Left lung (tissue), 10 donors: ENCODE data around the gene CMTM4. TPM values are rescaled to one million over a fixed set of nuclear protein-coding genes. Genes with fewer than 3 reads are reported as not detected.

ENCODE experiments used
- ATAC-seq: fragments of 200-7000 bp; cut with Tn5 transposase; one replicate; pipeline ENCODE4 v1.9.1; 2020; ENCODE audit warnings: moderate library complexity
- DNase-seq, 4 donors: peaks; one replicate each; pipeline ENCODE4 v3.0.0-alpha.2; 2013 to 2020
- H3K27ac ChIP-seq, 2 donors: fragments of 200-600 bp; sonication (generic) in 1 of 2; one replicate each; pipeline versions ENCODE4 v1.5.0 to v1.8.0; 2020 to 2021
- H3K27me3 ChIP-seq, 2 donors: fragments of 200-600 bp; sonication (generic) in 1 of 2; one replicate each; pipeline versions ENCODE4 v1.5.0 to v1.8.0; 2020 to 2021
- H3K36me3 ChIP-seq, 2 donors: fragments of 200-600 bp; sonication (generic) in 1 of 2; one replicate each; pipeline versions ENCODE4 v1.5.0 to v1.8.0; 2020 to 2021
- H3K4me1 ChIP-seq, 2 donors: fragments of 200-600 bp; one replicate each; pipeline ENCODE4 v1.8.0; 2021
- H3K4me3 ChIP-seq, 2 donors: fragments of 200-600 bp; sonication (generic) in 1 of 2; one replicate each; pipeline versions ENCODE4 v1.5.0 to v1.8.0; 2020 to 2021; ENCODE audit warnings: mild to moderate bottlenecking in 1 of 2
- H3K9me3 ChIP-seq, 2 donors: fragments of 200-600 bp; sonication (generic) in 1 of 2; one replicate each; pipeline versions ENCODE4 v1.5.0 to v1.8.0; 2020 to 2021
- intact Hi-C, 2 donors: fragments of 100-400 bp; cut with DNase I; formaldehyde crosslinking; loops; one replicate each; pipeline versions ENCODE4 v1.11.2 to v1.14.2; 2022
- polyA plus RNA-seq, 6 donors: library from polyadenylated mRNA; unstranded; fragments of 120-200 nt; gene quantifications; one replicate each; pipeline ENCODE4 v1.2.1, GENCODE V29; 2013; ENCODE audit not compliant: insufficient read length in 6 of 6
- total RNA-seq, 2 donors: library from RNA; stranded (reverse); fragmentation: NEBNext Ultra II Directional; extraction: Animal tissue kit (Norgen Biotek cat#: 25700); gene quantifications; one replicate each; pipeline ENCODE4 v1.2.1, GENCODE V29; 2021
- TF ChIP-seq, protein P1 (sequence below), 2 donors: fragments of 200-600 bp; sonication (generic) in 1 of 2; IDR thresholded peaks; one replicate each; pipeline versions ENCODE4 v1.5.0 to v1.8.0; 2021; ENCODE audit warnings: antibody characterized with exemption in 2 of 2
- donor health status: DM: no; HTN: yes; CAD: no.
- donor health status: DM: no; HTN: no; CAD: no.

The CMTM4 gene
- total and polyA plus RNA-seq, 8 donors, result 25.2 to 72.3 (median 34.6) TPM

- ATAC-seq (no peak), DNase-seq (no peak)
- TF ChIP-seq, protein P1, sequence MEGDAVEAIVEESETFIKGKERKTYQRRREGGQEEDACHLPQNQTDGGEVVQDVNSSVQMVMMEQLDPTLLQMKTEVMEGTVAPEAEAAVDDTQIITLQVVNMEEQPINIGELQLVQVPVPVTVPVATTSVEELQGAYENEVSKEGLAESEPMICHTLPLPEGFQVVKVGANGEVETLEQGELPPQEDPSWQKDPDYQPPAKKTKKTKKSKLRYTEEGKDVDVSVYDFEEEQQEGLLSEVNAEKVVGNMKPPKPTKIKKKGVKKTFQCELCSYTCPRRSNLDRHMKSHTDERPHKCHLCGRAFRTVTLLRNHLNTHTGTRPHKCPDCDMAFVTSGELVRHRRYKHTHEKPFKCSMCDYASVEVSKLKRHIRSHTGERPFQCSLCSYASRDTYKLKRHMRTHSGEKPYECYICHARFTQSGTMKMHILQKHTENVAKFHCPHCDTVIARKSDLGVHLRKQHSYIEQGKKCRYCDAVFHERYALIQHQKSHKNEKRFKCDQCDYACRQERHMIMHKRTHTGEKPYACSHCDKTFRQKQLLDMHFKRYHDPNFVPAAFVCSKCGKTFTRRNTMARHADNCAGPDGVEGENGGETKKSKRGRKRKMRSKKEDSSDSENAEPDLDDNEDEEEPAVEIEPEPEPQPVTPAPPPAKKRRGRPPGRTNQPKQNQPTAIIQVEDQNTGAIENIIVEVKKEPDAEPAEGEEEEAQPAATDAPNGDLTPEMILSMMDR (IDR thresholded peaks at IDR 0.05), result no peak
- Histone ChIP-seq H3K36me3 (peaks cover 0 to under 1% of the 10 kb centered on the region in 2 donors), H3K4me1 (no peaks in the 10 kb centered on the region), H3K27me3 (no peaks in the 10 kb centered on the region), H3K4me3 (no peak overlapping the region), H3K27ac (no peak overlapping the region), H3K9me3 (no peaks in the 10 kb centered on the region)
- intact Hi-C loops, result no loop called here
Measured at GRCh38 chr16:66712512-66712911, 16.0 kb upstream of the CMTM4 start.

- ATAC-seq (no peak), DNase-seq (no peak)
- H3K4me1 ChIP-seq, result peaks cover under 1 to 2% of the 10 kb centered on the region in 2 donors
- TF ChIP-seq, protein P1 (IDR thresholded peaks at IDR 0.05), result no peak
- H3K27me3 ChIP-seq, result no peaks in the 10 kb centered on the region
- no peaks in the 10 kb centered on the region for H3K9me3 ChIP-seq
- no peaks in the 10 kb centered on the region for H3K36me3 ChIP-seq
- no peak overlapping the region for H3K4me3 ChIP-seq
- no peak overlapping the region for H3K27ac ChIP-seq
- intact Hi-C loops, result no loop called here
Measured at GRCh38 chr16:66711581-66711980, 15.0 kb upstream of the CMTM4 start.

GRCh38 chr16:66706506-66706880, 9.9 kb upstream of the CMTM4 start:
- Histone ChIP-seq H3K27ac (peak overlapping the region; percentile 20 to 83), H3K9me3 (no peaks in the 10 kb centered on the region), H3K4me3 (no peak overlapping the region), H3K36me3 (no peaks in the 10 kb centered on the region), H3K27me3 (no peaks in the 10 kb centered on the region), H3K4me1 (peaks cover 8 to 33% of the 10 kb centered on the region in 2 donors)
- ATAC-seq (peak; percentile 74), DNase-seq (no peak)
- TF ChIP-seq, protein P1 (IDR thresholded peaks at IDR 0.05), result no peak
- intact Hi-C loops, result no loop called here

GRCh38 chr16:66705790-66706505, 9.4 kb upstream of the CMTM4 start:
- ATAC-seq (peak; percentile 94), DNase-seq (peak in 2 of 4 donors; percentile 37 to 81)
- TF ChIP-seq, protein P1 (IDR thresholded peaks at IDR 0.05), result no peak
- H3K9me3 ChIP-seq, result no peaks in the 10 kb centered on the region
- H3K4me3 ChIP-seq, result no peak overlapping the region
- H3K27me3 ChIP-seq, result no peaks in the 10 kb centered on the region
- H3K4me1 ChIP-seq, result peaks cover 8 to 38% of the 10 kb centered on the region in 2 donors
- intact Hi-C loops, result no loop called here
- H3K27ac ChIP-seq, result peak overlapping the region; percentile 20 to 83
- H3K36me3 ChIP-seq, result no peaks in the 10 kb centered on the region

GRCh38 chr16:66703406-66704215, 7.1 kb upstream of the CMTM4 start:
- Histone ChIP-seq H3K4me1 (peaks cover 8 to 49% of the 10 kb centered on the region in 2 donors), H3K36me3 (no peaks in the 10 kb centered on the region), H3K9me3 (no peaks in the 10 kb centered on the region), H3K4me3 (no peak overlapping the region), H3K27ac (peak overlapping the region in 1 of 2 donors; percentile 13), H3K27me3 (no peaks in the 10 kb centered on the region)
- TF ChIP-seq, protein P1 (IDR thresholded peaks at IDR 0.05), result no peak
- DNase-seq, result no peak
- ATAC-seq, result no peak
- intact Hi-C loops, result no loop called here
